Esophagus muscularis mucosa (tissue), 3 donors: ENCODE data around the gene LRRC25.

Source experiments
- POLR2A ChIP-seq: fragments of 450-650 bp; IDR thresholded peaks from one replicate; pipeline ENCODE4 v1.6.1; 2017; ENCODE audit warnings: antibody characterized with exemption, moderate library complexity, mild to moderate bottlenecking, low read depth
- POLR2AphosphoS5 ChIP-seq, 2 donors: sonication (generic); formaldehyde crosslinking; IDR thresholded peaks; one replicate each; pipeline ENCODE4 v1.6.1; 2017; ENCODE audit warnings: antibody characterized with exemption in 2 of 2
- TF ChIP-seq, protein P1 (sequence below), 3 experiments: fragments of 200-600 bp in 2 of 3; fragments of 450-650 bp in 1 of 3; sonication (generic) in 2 of 3; IDR thresholded peaks; one replicate each; pipeline ENCODE4 v1.5.1; 2017 to 2019; ENCODE audit warnings: antibody characterized with exemption in 3 of 3, mild to moderate bottlenecking in 2 of 3, moderate library complexity in 1 of 3

DNA sequence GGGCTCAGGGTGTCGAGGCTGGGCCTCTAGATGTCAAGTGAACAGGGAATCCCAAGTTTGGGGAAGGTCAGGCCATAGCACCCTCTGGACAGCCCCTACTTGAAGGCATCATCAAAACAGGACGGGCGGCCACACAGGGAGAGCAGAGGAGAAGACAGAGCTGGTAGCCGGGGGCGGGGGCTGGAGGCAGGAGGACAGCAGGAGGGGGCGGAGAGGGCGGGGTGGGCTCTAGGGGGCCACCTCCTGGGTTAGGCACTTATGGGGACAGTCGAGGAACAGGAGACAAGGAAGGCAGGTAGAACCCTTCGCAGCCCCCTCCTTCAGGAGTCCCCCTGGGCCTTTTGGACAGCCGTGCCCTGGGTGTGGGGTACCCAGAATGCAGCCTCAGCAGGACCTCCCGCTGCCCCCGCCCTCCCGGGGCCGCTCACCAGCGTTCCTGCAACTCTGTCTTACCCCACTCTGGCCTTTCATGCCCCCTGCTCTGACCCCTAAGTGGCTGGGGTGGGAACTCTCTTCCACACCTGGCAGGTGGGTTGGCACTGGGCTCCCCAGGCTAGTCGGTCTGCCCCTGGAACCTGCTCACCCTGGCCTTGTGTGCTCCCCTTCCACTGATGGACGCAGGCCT, 27.6 kb upstream of the LRRC25 start:
- TF ChIP-seq, protein P1, sequence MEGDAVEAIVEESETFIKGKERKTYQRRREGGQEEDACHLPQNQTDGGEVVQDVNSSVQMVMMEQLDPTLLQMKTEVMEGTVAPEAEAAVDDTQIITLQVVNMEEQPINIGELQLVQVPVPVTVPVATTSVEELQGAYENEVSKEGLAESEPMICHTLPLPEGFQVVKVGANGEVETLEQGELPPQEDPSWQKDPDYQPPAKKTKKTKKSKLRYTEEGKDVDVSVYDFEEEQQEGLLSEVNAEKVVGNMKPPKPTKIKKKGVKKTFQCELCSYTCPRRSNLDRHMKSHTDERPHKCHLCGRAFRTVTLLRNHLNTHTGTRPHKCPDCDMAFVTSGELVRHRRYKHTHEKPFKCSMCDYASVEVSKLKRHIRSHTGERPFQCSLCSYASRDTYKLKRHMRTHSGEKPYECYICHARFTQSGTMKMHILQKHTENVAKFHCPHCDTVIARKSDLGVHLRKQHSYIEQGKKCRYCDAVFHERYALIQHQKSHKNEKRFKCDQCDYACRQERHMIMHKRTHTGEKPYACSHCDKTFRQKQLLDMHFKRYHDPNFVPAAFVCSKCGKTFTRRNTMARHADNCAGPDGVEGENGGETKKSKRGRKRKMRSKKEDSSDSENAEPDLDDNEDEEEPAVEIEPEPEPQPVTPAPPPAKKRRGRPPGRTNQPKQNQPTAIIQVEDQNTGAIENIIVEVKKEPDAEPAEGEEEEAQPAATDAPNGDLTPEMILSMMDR (IDR thresholded peaks at IDR 0.05), result no peak
- TF ChIP-seq POLR2A (no peak), POLR2AphosphoS5 (IDR thresholded peaks at IDR 0.05) (no peak)
